GM23248 (cell line): ENCODE results near the gene SLC44A2.

Experiments
- EZH2 ChIP-seq: fragments of 200-600 bp; sonication (generic); IDR thresholded peaks from 2 replicates; pipeline ENCODE4 v1.6.1; 2018; ENCODE audit warnings: antibody characterized with exemption, mild to moderate bottlenecking; ENCODE audit not compliant: insufficient read depth, poor library complexity, severe bottlenecking
- EZH2phosphoT487 ChIP-seq: fragments of 200-600 bp; sonication (generic); IDR thresholded peaks from 2 replicates; pipeline ENCODE4 v1.6.1; 2018; ENCODE audit warnings: antibody characterized with exemption, moderate library complexity, mild to moderate bottlenecking, low read depth; ENCODE audit not compliant: insufficient read depth

GRCh38 chr19:10624585-10624984, 768 bp upstream of the SLC44A2 start:
- TF ChIP-seq EZH2: no peak
- no peak for TF ChIP-seq EZH2phosphoT487
